ENCODE measurements around the gene AUTS2.

AUTS2 gene

GRCh38 chr7:70487428-70487827 lies 889.2 kb downstream of the AUTS2 start:
- no peak for TF ChIP-seq CTCF (conservative IDR thresholded peaks at IDR 0.05; ENCODE audit: low read length)
- no peak for TF ChIP-seq EZH2phosphoT487 (IDR thresholded peaks at IDR 0.05; ENCODE audit: borderline replicate concordance)
- H2AFZ ChIP-seq (ENCODE audit: low read length): no peak overlapping the region

GRCh38 chr7:70487886-70488285 lies 889.6 kb downstream of the AUTS2 start:
- H3K4me2 ChIP-seq (ENCODE audit: low read depth, low read length, poor library complexity, severe bottlenecking): no peak overlapping the region
- no peaks in the 10 kb centered on the region for H3K9me3 ChIP-seq (ENCODE audit: insufficient read depth, low read depth, low read length)
- H3K36me3 ChIP-seq (ENCODE audit: insufficient read depth, low read length): no peaks in the 10 kb centered on the region
- H2AFZ ChIP-seq (ENCODE audit: low read length): no peak overlapping the region
- H3K9me2 ChIP-seq (replicated peaks; ENCODE audit: low read depth, low read length): no peaks in the 10 kb centered on the region
- no peaks in the 10 kb centered on the region for H3K27me3 ChIP-seq (ENCODE audit: insufficient read depth, low read length, poor library complexity, severe bottlenecking)
- H3K4me3 ChIP-seq (ENCODE audit: low read length, poor library complexity, severe bottlenecking): no peak overlapping the region
- no peaks in the 10 kb centered on the region for H3K4me1 ChIP-seq (ENCODE audit: insufficient read depth, low read length, poor library complexity, severe bottlenecking)
- no peaks in the 10 kb centered on the region for H3F3A ChIP-seq (ENCODE audit: low read depth)
- H4K20me1 ChIP-seq (ENCODE audit: insufficient read depth, low read length, poor library complexity, severe bottlenecking): no peaks in the 10 kb centered on the region
- H3K9ac ChIP-seq (ENCODE audit: low read depth, low read length, poor library complexity, severe bottlenecking): no peak overlapping the region
- H3K79me2 ChIP-seq (ENCODE audit: insufficient read depth, low read length): no peaks in the 10 kb centered on the region
- no peak for TF ChIP-seq CTCF (conservative IDR thresholded peaks at IDR 0.05; ENCODE audit: low read length)
- no peak for TF ChIP-seq EZH2phosphoT487 (IDR thresholded peaks at IDR 0.05; ENCODE audit: borderline replicate concordance)

More at GRCh38 chr7:70487428-70487827, 889.2 kb downstream of the AUTS2 start:
- H3K9me3 ChIP-seq (ENCODE audit: insufficient read depth, low read depth, low read length): no peaks in the 10 kb centered on the region
- no peaks in the 10 kb centered on the region for H3F3A ChIP-seq (ENCODE audit: low read depth)
- H4K20me1 ChIP-seq (ENCODE audit: insufficient read depth, low read length, poor library complexity, severe bottlenecking): no peaks in the 10 kb centered on the region
- H3K79me2 ChIP-seq (ENCODE audit: insufficient read depth, low read length): no peaks in the 10 kb centered on the region
- no peaks in the 10 kb centered on the region for H3K9me2 ChIP-seq (replicated peaks; ENCODE audit: low read depth, low read length)
- H3K4me1 ChIP-seq (ENCODE audit: insufficient read depth, low read length, poor library complexity, severe bottlenecking): no peaks in the 10 kb centered on the region
- H3K36me3 ChIP-seq (ENCODE audit: insufficient read depth, low read length): no peaks in the 10 kb centered on the region
- no peaks in the 10 kb centered on the region for H3K27me3 ChIP-seq (ENCODE audit: insufficient read depth, low read length, poor library complexity, severe bottlenecking)
- H3K4me3 ChIP-seq (ENCODE audit: low read length, poor library complexity, severe bottlenecking): no peak overlapping the region
- H3K4me2 ChIP-seq (ENCODE audit: low read depth, low read length, poor library complexity, severe bottlenecking): no peak overlapping the region
- H3K9ac ChIP-seq (ENCODE audit: low read depth, low read length, poor library complexity, severe bottlenecking): no peak overlapping the region

GRCh38 chr7:70489813-70490212 lies 891.5 kb downstream of the AUTS2 start:
- H3K36me3 ChIP-seq (ENCODE audit: insufficient read depth, low read length): no peaks in the 10 kb centered on the region
- H3K9me3 ChIP-seq (ENCODE audit: insufficient read depth, low read depth, low read length): no peaks in the 10 kb centered on the region
- H3K4me2 ChIP-seq (ENCODE audit: low read depth, low read length, poor library complexity, severe bottlenecking): no peak overlapping the region
- no peaks in the 10 kb centered on the region for H3K9me2 ChIP-seq (replicated peaks; ENCODE audit: low read depth, low read length)
- H3K9ac ChIP-seq (ENCODE audit: low read depth, low read length, poor library complexity, severe bottlenecking): no peak overlapping the region
- H3K4me1 ChIP-seq (ENCODE audit: insufficient read depth, low read length, poor library complexity, severe bottlenecking): no peaks in the 10 kb centered on the region
- H2AFZ ChIP-seq (ENCODE audit: low read length): no peak overlapping the region
- no peak for TF ChIP-seq CTCF (conservative IDR thresholded peaks at IDR 0.05; ENCODE audit: low read length)
- TF ChIP-seq EZH2phosphoT487 (IDR thresholded peaks at IDR 0.05; ENCODE audit: borderline replicate concordance): no peak
- no peaks in the 10 kb centered on the region for H4K20me1 ChIP-seq (ENCODE audit: insufficient read depth, low read length, poor library complexity, severe bottlenecking)
- H3K79me2 ChIP-seq (ENCODE audit: insufficient read depth, low read length): no peaks in the 10 kb centered on the region
- no peaks in the 10 kb centered on the region for H3K27me3 ChIP-seq (ENCODE audit: insufficient read depth, low read length, poor library complexity, severe bottlenecking)
- H3F3A ChIP-seq (ENCODE audit: low read depth): no peaks in the 10 kb centered on the region
- no peak overlapping the region for H3K4me3 ChIP-seq (ENCODE audit: low read length, poor library complexity, severe bottlenecking)
